Measurements from ENCODE around the gene KIF12. TPM values are rescaled to one million over a fixed set of nuclear protein-coding genes. Genes with fewer than 3 reads are reported as not detected.

The KIF12 gene
- total and polyA plus RNA-seq, 2 donors (not counting 1 experiment from before 2014, with no cell fraction given): not detected

GRCh38 chr9:114050646-114051045, 48.4 kb downstream of the KIF12 start:
- Histone ChIP-seq H3K4me1 (ENCODE audit: control insufficient read depth, extremely low read depth, insufficient read depth, low read length) (no peaks in the 10 kb centered on the region), H4K20me1 (ENCODE audit: control insufficient read depth, extremely low read depth, insufficient read depth, low read length) (no peaks in the 10 kb centered on the region), H3K27ac (ENCODE audit: insufficient read depth, low read length) (no peak overlapping the region), H3K36me3 (ENCODE audit: control insufficient read depth, insufficient read depth, low read length) (peaks cover 25% of the 10 kb centered on the region), H2AFZ (ENCODE audit: low read length) (no peak overlapping the region), H3K79me2 (ENCODE audit: control insufficient read depth, insufficient read depth, low read length) (no peaks in the 10 kb centered on the region), H3K9me3 (ENCODE audit: control insufficient read depth, insufficient read depth, low read depth, low read length) (no peaks in the 10 kb centered on the region), H3K27me3 (ENCODE audit: control insufficient read depth, insufficient read depth, low read length) (no peaks in the 10 kb centered on the region), H3K9ac (ENCODE audit: insufficient read depth, low read length) (no peak overlapping the region), H3K4me3 (replicated peaks in 1 of 4; ENCODE audit: control extremely low read depth in 1 of 4, insufficient read depth in 1 of 4, low read depth in 3 of 4, low read length in 4 of 4) (no peak overlapping the region), H3K4me2 (ENCODE audit: extremely low read depth, insufficient read depth, low read length) (no peak overlapping the region)
- no peak for DNase-seq (ENCODE audit: low read depth in 2 of 2)
- TF ChIP-seq EZH2 (IDR thresholded peaks at IDR 0.05; ENCODE audit: low read length, missing control alignments) (no peak), CTCF (conservative IDR thresholded peaks at IDR 0.05 in 1 of 2, IDR thresholded peaks at IDR 0.05 in 1 of 2; ENCODE audit: low read depth in 1 of 2, low read length in 2 of 2) (no peak)

- DNase-seq (ENCODE audit: low read depth in 2 of 2): no peak
- no peaks in the 10 kb centered on the region for H3K9me3 ChIP-seq (ENCODE audit: control insufficient read depth, insufficient read depth, low read depth, low read length)
- H3K27me3 ChIP-seq (ENCODE audit: control insufficient read depth, insufficient read depth, low read length): no peaks in the 10 kb centered on the region
- no peaks in the 10 kb centered on the region for H3K79me2 ChIP-seq (ENCODE audit: control insufficient read depth, insufficient read depth, low read length)
- H3K36me3 ChIP-seq (ENCODE audit: control insufficient read depth, insufficient read depth, low read length): peaks cover 25% of the 10 kb centered on the region
- no peaks in the 10 kb centered on the region for H4K20me1 ChIP-seq (ENCODE audit: control insufficient read depth, extremely low read depth, insufficient read depth, low read length)
- TF ChIP-seq CTCF (conservative IDR thresholded peaks at IDR 0.05 in 1 of 2, IDR thresholded peaks at IDR 0.05 in 1 of 2; ENCODE audit: low read depth in 1 of 2, low read length in 2 of 2): no peak
- no peak for TF ChIP-seq EZH2 (IDR thresholded peaks at IDR 0.05; ENCODE audit: low read length, missing control alignments)
- H3K27ac ChIP-seq (ENCODE audit: insufficient read depth, low read length): no peak overlapping the region
- no peak overlapping the region for H3K4me2 ChIP-seq (ENCODE audit: extremely low read depth, insufficient read depth, low read length)
- no peak overlapping the region for H3K9ac ChIP-seq (ENCODE audit: insufficient read depth, low read length)
- no peaks in the 10 kb centered on the region for H3K4me1 ChIP-seq (ENCODE audit: control insufficient read depth, extremely low read depth, insufficient read depth, low read length)
- H2AFZ ChIP-seq (ENCODE audit: low read length): no peak overlapping the region
- no peak overlapping the region for H3K4me3 ChIP-seq (replicated peaks in 1 of 4; ENCODE audit: control extremely low read depth in 1 of 4, insufficient read depth in 1 of 4, low read depth in 3 of 4, low read length in 4 of 4)
Observed at GRCh38 chr9:114050226-114050568, 48.9 kb downstream of the KIF12 start.

- H3K27ac ChIP-seq (ENCODE audit: insufficient read depth, low read length): no peak overlapping the region
- no peaks in the 10 kb centered on the region for H3K9me3 ChIP-seq (ENCODE audit: control insufficient read depth, insufficient read depth, low read depth, low read length)
- TF ChIP-seq CTCF (conservative IDR thresholded peaks at IDR 0.05 in 1 of 2, IDR thresholded peaks at IDR 0.05 in 1 of 2; ENCODE audit: low read depth in 1 of 2, low read length in 2 of 2) (no peak), EZH2 (IDR thresholded peaks at IDR 0.05; ENCODE audit: low read length, missing control alignments) (no peak)
- H3K4me2 ChIP-seq (ENCODE audit: extremely low read depth, insufficient read depth, low read length): no peak overlapping the region
- H3K9ac ChIP-seq (ENCODE audit: insufficient read depth, low read length): no peak overlapping the region
- H3K4me1 ChIP-seq (ENCODE audit: control insufficient read depth, extremely low read depth, insufficient read depth, low read length): no peaks in the 10 kb centered on the region
- H3K79me2 ChIP-seq (ENCODE audit: control insufficient read depth, insufficient read depth, low read length): no peaks in the 10 kb centered on the region
- no peaks in the 10 kb centered on the region for H4K20me1 ChIP-seq (ENCODE audit: control insufficient read depth, extremely low read depth, insufficient read depth, low read length)
- DNase-seq (ENCODE audit: low read depth in 2 of 2): no peak
- H3K36me3 ChIP-seq (ENCODE audit: control insufficient read depth, insufficient read depth, low read length): peaks cover 25% of the 10 kb centered on the region
- no peak overlapping the region for H3K4me3 ChIP-seq (replicated peaks in 1 of 4; ENCODE audit: control extremely low read depth in 1 of 4, insufficient read depth in 1 of 4, low read depth in 3 of 4, low read length in 4 of 4)
- no peaks in the 10 kb centered on the region for H3K27me3 ChIP-seq (ENCODE audit: control insufficient read depth, insufficient read depth, low read length)
- no peak overlapping the region for H2AFZ ChIP-seq (ENCODE audit: low read length)
Observed at GRCh38 chr9:114049441-114050225, 49.5 kb downstream of the KIF12 start.

Data from fibroblast of lung (primary cell).